GM19035 (cell line): Measurements from ENCODE around the gene MGAT5B.

Experiments used
- ATAC-seq: cut with Tn5 transposase; IDR thresholded peaks from one replicate; pipeline ENCODE4 v1.9.1; 2021; ENCODE audit not compliant: unreplicated experiment

MGAT5B gene

DNA sequence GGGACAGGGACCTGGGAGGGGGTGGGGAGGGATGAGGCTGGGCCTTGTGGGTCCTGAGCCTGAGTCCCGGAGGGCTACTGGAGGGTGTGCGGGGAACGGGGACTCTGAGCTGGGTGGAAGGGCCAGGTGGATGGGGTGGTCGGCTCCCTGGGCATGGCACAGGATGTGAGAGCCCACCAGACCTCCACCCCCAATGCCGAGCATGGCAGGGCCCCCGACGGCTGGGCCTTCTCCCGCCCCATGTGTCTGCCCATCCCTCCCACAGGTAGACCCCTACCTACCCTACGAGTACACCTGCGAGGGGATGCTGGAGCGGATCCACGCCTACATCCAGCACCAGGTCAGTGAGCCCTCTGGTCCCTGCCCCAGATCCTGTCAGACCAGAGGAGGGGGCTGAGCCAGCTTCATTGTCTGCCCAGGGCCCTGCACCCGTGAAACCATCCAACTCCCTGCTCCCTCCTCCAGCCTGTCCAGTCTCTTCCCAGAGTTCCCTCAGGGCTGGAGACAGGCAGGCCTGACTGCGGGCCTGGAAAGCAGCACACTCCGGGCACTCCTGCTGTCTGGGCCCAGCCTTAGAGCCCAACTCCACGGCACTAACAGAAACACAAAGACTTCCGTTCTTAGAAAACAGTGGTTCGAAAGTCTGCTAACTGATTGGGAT, 78.0 kb downstream of the MGAT5B start:
- no peak for ATAC-seq

- ATAC-seq, result no peak
Observed at GRCh38 chr17:76946772-76947135, 78.5 kb downstream of the MGAT5B start.

GRCh38 chr17:76947309-76947708, 79.1 kb downstream of the MGAT5B start:
- no peak for ATAC-seq

GRCh38 chr17:76947771-76948170, 79.6 kb downstream of the MGAT5B start:
- ATAC-seq, result no peak

- no peak for ATAC-seq
Observed at GRCh38 chr17:76948301-76948700, 80.1 kb downstream of the MGAT5B start.

DNA sequence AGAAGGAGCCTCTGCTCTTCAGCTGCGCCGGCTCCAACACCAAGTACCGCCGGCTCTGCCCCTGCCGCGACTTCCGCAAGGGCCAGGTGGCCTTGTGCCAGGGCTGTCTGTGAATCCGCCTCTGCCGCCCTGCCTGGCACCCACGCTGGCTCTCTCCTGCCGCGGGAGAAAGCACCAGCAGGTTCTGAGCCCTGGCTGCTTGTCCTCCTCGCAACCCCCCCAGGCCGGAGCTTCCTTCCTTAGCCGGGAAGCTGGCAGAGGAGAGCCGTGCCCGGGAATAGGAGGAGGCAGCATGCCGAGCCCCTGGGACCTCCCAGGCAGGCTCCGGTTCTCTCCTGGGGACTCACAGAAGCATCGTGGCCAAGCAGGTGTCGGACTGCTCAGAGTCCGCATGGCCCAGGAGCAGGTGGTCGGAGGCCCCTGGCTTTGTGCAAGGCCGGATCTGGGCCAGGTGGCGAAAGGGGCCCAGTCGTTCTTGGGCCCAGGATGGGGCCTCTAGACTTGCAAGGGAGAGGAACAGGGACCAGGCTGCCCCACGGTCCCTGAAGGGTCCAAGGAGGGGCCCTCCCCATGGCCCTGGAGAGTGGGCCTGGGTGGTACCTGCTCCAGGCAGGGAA, 80.6 kb downstream of the MGAT5B start:
- ATAC-seq, result no peak

- ATAC-seq, result no peak
Observed at GRCh38 chr17:76949913-76950695, 81.9 kb downstream of the MGAT5B start.

DNA sequence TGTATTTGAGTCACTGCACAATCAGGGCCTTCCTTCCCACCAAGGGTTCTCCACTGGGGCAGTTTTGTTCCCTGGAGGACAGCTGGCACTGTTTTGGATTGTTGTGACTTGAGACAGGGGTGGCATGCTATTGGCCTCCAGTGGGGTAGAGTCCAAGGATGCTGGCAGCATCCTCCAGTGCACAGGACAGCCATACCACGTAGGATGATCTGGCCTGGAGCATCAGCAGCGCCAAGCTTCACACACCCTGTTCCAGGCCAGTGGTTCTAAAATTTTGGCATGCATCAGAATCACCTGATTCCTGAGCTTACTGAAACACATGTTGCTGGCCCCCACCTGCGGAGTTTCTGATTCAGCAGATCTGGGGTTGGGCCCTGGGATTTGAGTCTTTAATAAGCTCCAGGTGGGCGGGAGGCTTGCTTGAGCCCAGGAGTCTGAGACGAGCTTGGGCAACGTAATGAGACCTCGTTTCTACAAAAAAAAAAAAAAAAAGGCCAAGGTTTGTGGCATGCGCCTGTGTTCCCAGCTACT, 83.2 kb downstream of the MGAT5B start:
- no peak for ATAC-seq

DNA sequence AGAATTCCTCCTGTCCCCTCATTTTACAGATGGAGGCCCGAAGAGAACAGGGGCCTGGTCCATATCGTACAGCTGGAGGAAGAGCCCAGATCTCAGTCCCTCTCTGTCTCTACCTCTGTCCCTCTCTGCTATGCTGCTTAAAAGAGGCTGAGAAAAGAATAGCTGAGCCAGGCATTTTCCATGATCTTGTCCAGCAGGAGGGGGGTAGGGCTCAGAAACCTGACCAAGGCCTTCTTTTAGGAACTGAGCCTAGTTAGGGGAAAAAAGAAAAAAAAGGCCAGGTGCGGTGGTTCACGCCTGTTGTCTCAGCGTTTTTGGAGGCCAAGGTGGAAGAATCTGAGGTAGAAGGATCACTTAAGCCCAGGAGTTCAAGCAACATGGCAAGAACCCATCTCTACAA, 84.2 kb downstream of the MGAT5B start:
- ATAC-seq, result no peak

DNA sequence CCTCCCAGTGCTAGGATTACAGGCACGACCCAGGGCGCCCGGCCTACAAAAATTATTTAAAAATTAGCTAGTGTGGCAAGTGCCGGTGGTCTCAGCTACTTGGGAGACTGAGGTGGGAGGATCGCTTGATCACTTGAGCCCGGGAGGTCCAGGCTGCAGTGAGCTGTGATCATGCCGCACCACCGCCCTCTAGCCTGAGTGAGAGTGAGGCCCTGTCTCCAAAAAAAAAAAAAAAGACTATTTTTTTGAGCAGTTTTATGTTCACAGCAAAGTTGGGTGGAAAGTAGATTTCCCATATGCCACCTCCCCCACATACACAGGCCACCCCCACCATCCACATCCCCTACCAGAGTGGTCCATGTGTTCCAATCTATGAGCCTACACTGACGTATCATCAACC, 84.9 kb downstream of the MGAT5B start:
- no peak for ATAC-seq

DNA sequence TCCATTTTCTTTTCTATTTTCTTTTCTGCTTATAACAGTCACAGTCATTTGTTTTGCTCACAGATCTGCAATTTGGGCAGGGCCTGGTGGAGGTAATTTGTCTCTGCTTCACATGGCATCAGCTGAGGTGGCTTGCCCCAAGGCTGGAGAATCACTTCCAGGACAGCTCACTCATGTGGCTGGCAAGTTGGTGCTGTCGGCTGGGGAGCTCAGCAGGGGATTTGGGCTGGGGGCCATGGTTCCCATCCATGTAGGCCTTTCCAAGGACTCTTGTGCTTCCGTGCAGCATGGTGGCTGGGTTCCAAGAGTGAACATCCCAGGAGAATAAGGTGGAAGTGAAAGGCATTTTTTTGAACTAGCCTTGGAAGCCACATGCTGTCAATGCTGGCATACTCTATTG, 85.7 kb downstream of the MGAT5B start:
- ATAC-seq, result no peak

- no peak for ATAC-seq
Observed at GRCh38 chr17:76955191-76955590, 87.0 kb downstream of the MGAT5B start.

DNA sequence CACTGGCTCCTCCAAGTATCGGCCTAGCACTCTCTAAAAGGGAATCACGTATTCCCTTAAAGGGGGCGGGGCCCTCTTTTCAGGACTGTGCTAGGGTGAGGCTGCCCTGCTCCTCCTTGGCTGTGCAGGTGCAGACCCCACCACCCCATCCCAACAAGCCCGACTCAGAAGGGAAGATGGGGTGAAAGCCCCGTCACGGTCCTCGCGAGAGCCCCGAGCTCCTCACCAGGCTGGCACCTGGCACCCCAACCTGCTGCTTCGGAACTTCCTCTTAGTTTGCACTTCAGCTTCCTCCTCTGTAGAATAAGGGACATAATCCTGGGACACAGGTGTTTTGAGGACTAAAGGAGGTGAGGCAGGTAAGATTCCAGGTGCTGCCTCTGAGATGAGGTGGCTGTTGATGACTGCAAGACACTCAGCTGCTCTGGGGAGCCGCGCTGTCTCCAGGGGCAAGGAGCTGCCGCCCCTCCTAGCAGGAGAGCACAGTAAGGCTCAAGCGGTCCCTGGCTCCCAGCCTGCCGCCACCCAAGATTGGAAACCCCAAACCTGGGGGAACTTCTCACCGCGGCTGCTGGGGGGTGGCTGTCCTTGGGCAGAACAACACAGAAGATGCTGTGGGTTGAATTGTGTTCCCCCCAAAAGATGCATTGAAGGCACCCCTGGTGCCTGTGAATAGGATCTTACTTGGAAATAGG, 88.8 kb downstream of the MGAT5B start:
- ATAC-seq, result no peak

DNA sequence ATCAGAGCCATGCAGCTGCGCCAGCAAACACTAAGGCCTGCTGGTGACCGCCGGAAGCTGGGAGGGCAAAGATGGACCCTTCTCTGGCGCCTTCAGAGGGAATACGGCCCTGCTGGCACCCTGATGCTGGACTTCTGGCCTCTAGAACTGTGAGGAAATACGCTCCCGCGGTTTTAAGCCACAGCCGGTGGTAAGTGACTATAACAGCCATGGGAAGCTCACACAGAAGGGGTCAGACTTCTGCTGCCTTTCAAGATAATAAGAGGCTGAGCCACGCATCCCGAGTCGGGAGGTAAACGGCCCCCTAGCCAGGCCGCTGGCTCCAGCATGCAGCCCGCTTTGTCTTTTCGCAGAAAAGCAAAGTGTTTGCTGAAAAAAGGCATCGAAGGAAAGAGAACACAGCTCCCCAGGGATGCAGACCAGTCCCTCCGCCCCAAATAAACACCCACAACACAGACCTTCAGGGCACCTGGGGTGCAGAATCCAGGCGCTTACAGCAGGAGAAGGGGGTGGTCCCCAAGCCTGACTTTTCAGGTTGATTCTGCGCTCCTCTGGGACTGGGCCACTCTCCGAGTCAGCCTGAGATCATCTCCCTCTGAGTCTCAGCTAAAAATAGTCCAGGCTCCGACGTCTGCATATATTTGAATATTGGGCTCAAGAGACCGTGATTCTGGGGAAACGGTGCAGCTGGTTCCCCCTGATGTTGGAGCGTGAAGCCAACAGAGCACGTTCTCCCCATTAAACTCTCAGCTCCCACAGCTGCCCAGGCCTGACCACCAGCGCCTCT, 89.7 kb downstream of the MGAT5B start:
- no peak for ATAC-seq

GRCh38 chr17:76958974-76959373, 90.8 kb downstream of the MGAT5B start:
- no peak for ATAC-seq

DNA sequence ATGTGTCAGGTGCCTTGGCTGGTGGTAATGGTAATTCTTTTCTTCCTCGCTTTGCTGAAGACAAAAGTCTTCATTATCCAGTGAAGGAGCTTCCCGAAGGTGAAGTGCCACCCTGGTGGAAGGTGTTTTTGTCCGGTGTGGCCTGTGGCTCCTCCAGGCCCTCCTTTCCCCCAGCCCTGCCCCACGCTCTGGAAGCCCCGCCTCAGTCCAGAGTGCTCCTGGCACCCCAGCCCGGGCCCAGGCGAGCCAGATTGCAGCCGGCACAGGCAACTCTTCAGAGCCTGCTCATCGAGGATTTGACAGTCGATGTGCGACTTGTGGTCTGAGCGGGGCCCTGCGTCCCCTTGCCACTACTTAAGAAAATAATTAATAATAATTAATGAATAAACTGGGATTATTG, 93.7 kb downstream of the MGAT5B start:
- no peak for ATAC-seq

- no peak for ATAC-seq
Observed at GRCh38 chr17:76962858-76963257, 94.7 kb downstream of the MGAT5B start.

GRCh38 chr17:76966016-76966415, 97.8 kb downstream of the MGAT5B start:
- no peak for ATAC-seq

GRCh38 chr17:76966486-76967181, 98.4 kb downstream of the MGAT5B start:
- ATAC-seq, result no peak

DNA sequence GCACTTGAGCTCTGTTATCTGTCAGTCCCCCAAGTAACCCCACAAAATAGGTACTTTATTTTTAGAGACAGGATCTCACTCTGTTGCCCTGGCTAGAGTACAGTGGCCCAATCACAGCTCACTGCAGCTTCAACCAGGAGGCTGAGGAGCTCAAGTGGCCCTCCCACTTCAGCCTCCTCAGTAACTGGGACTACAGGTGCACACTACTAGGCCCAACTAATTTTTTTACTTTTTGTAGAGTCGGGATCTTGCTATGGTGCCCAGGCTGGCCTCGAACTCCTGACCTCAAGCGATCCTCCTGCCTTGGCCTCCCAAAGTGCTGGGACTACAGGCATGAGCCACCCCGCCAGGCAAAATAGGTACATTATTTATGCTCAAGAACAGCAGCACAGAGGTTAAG, 99.6 kb downstream of the MGAT5B start:
- ATAC-seq, result no peak
